CD4-positive, alpha-beta T cell treated with Interleukin-6 for 4 hours (primary cell): ENCODE data around the gene CXorf49.

Experiments
- DNase-seq: peaks from one replicate; pipeline ENCODE4 v3.0.0-alpha.2; 2020; ENCODE audit warnings: mixed read lengths

CXorf49 gene

GRCh38 chrX:71671043-71671780, 46.9 kb downstream of the CXorf49 start:
- DNase-seq = peak; percentile 36

GRCh38 chrX:71669947-71670346, 48.1 kb downstream of the CXorf49 start:
- DNase-seq = peak; percentile 44

GRCh38 chrX:71669492-71669891, 48.6 kb downstream of the CXorf49 start:
- no peak for DNase-seq

GRCh38 chrX:71668248-71668595, 49.9 kb downstream of the CXorf49 start:
- DNase-seq = no peak

GRCh38 chrX:71667328-71668247, 50.5 kb downstream of the CXorf49 start, which contains the start of gene LOC101059915:
Gene LOC101059915, plus strand, starts transcription at chrX:71667546.
- DNase-seq = no peak

- DNase-seq = no peak
Measured at GRCh38 chrX:71666240-71667223, 51.6 kb downstream of the CXorf49 start.

- DNase-seq = no peak
Measured at GRCh38 chrX:71665747-71666146, 52.3 kb downstream of the CXorf49 start.

- DNase-seq = no peak
Measured at GRCh38 chrX:71664889-71665491, 53.1 kb downstream of the CXorf49 start.
